GM19397 (cell line): ENCODE results near the gene NXN.

ENCODE experiments used
- ATAC-seq: cut with Tn5 transposase; IDR thresholded peaks from one replicate; pipeline ENCODE4 v1.9.1; 2021; ENCODE audit warnings: mild to moderate bottlenecking, moderate library complexity; ENCODE audit not compliant: unreplicated experiment

The NXN gene

GRCh38 chr17:979539-980405 is at the start of gene NXN:
TSS of gene NXN (minus strand) at chr17:979776.
- ATAC-seq: peak; percentile 78

- ATAC-seq: no peak
Observed at GRCh38 chr17:1027044-1027443, 47.5 kb upstream of the NXN start.

GRCh38 chr17:1026599-1026975 is 47.0 kb upstream of the NXN start:
- no peak for ATAC-seq

GRCh38 chr17:1025733-1026598 is 46.4 kb upstream of the NXN start:
- no peak for ATAC-seq

- no peak for ATAC-seq
Observed at GRCh38 chr17:1024076-1024475, 44.5 kb upstream of the NXN start.

GRCh38 chr17:1022278-1023024 is 42.9 kb upstream of the NXN start:
- no peak for ATAC-seq

- no peak for ATAC-seq
Observed at GRCh38 chr17:1021147-1021546, 41.6 kb upstream of the NXN start.

- ATAC-seq: no peak
Observed at GRCh38 chr17:1019451-1019850, 39.9 kb upstream of the NXN start.

- no peak for ATAC-seq
Observed at GRCh38 chr17:1018547-1018946, 39.0 kb upstream of the NXN start.

- no peak for ATAC-seq
Observed at GRCh38 chr17:1013729-1014090, 34.1 kb upstream of the NXN start.

- no peak for ATAC-seq
Observed at GRCh38 chr17:1012823-1013728, 33.5 kb upstream of the NXN start.

- ATAC-seq: no peak
Observed at GRCh38 chr17:1011760-1012735, 32.5 kb upstream of the NXN start.

- no peak for ATAC-seq
Observed at GRCh38 chr17:1011138-1011537, 31.6 kb upstream of the NXN start.

- ATAC-seq: no peak
Observed at GRCh38 chr17:1010586-1010985, 31.0 kb upstream of the NXN start.

GRCh38 chr17:1010086-1010450 is 30.5 kb upstream of the NXN start:
- no peak for ATAC-seq

GRCh38 chr17:1009229-1010085 is 29.9 kb upstream of the NXN start:
- no peak for ATAC-seq

GRCh38 chr17:1008008-1008761 is 28.6 kb upstream of the NXN start:
- ATAC-seq: no peak
